Spleen (tissue), 11 donors: ENCODE data around the gene RFX2. TPM values are rescaled to one million over a fixed set of nuclear protein-coding genes. Genes with fewer than 3 reads are reported as not detected.

Experiments used
- DNase-seq: peaks from one replicate; pipeline ENCODE4 v3.0.0-alpha.2; 2020
- H3K27ac ChIP-seq, 8 donors: fragments of 200-600 bp; sonication (generic) in 7 of 8; 1 replicate in 4 of 8; 2 replicates in 4 of 8; pipeline versions ENCODE4 v1.5.0 to v1.8.0; 2016 to 2021; ENCODE audit warnings: inconsistent platforms in 4 of 8, mild to moderate bottlenecking in 4 of 8, moderate library complexity in 1 of 8
- H3K27me3 ChIP-seq, 7 donors: fragments of 200-600 bp; sonication (generic) in 6 of 7; replicated peaks in 1 of 7; 1 replicate in 4 of 7; 2 replicates in 3 of 7; pipeline versions ENCODE4 v1.5.0 to v1.8.0; 2016 to 2021; ENCODE audit warnings: inconsistent platforms in 3 of 7, mild to moderate bottlenecking in 1 of 7
- H3K36me3 ChIP-seq, 6 donors: fragments of 200-600 bp; sonication (generic) in 5 of 6; 1 replicate in 4 of 6; 2 replicates in 2 of 6; pipeline versions ENCODE4 v1.5.0 to v1.8.0; 2016 to 2021; ENCODE audit warnings: inconsistent platforms in 2 of 6
- H3K4me1 ChIP-seq, 6 donors: fragments of 200-600 bp; sonication (generic) in 5 of 6; 1 replicate in 3 of 6; 2 replicates in 3 of 6; pipeline versions ENCODE4 v1.5.0 to v1.8.0; 2016 to 2021; ENCODE audit warnings: inconsistent platforms in 3 of 6
- H3K4me3 ChIP-seq, 8 donors: fragments of 200-600 bp; sonication (generic) in 7 of 8; 1 replicate in 4 of 8; 2 replicates in 4 of 8; pipeline versions ENCODE4 v1.5.0 to v1.8.0; 2016 to 2021; ENCODE audit warnings: inconsistent platforms in 4 of 8, mild to moderate bottlenecking in 4 of 8, moderate library complexity in 2 of 8
- H3K9me3 ChIP-seq, 8 donors: fragments of 200-600 bp; sonication (generic) in 7 of 8; 1 replicate in 4 of 8; 2 replicates in 4 of 8; pipeline versions ENCODE4 v1.5.0 to v1.8.0; 2016 to 2021; ENCODE audit warnings: inconsistent platforms in 4 of 8
- POLR2A ChIP-seq, 3 donors: fragments of 450-650 bp; IDR thresholded peaks; one replicate each; pipeline ENCODE4 v1.5.1; 2017; ENCODE audit warnings: antibody characterized with exemption in 3 of 3, mild to moderate bottlenecking in 1 of 3
- POLR2AphosphoS5 ChIP-seq, 3 donors: sonication (generic); formaldehyde crosslinking; IDR thresholded peaks; one replicate each; pipeline ENCODE4 v1.5.1; 2017; ENCODE audit warnings: antibody characterized with exemption in 3 of 3
- WGBS, 5 donors: extraction: QIAGEN DNeasy Blood & Tissue Kit in 3 of 5; methylation state at CpG; one replicate each; pipeline versions ENCODE4 v1.1.5 to v1.1.7; 2013 to 2018; 5-methylcytosine and 5-hydroxymethylcytosine counted together
- intact Hi-C: fragments of 100-400 bp; cut with DNase I; formaldehyde crosslinking; loops from one replicate; pipeline ENCODE4 v1.15.0; 2023; ENCODE audit warnings: low total_unique reads
- polyA plus RNA-seq, 3 donors: library from polyadenylated mRNA; stranded (reverse); fragments of 200-250 nt; gene quantifications; one replicate each; pipeline ENCODE4 v1.2.1, GENCODE V29; 2013
- total RNA-seq, 7 donors: library from RNA; depleted of rRNA in 3 of 7; stranded (reverse); fragments of >200 nt in 3 of 7; fragmentation: NEBNext Ultra II Directional in 4 of 7; extraction: Animal tissue kit (Norgen Biotek cat#: 25700) in 4 of 7; gene quantifications; one replicate each; pipeline versions ENCODE4 v1.1.0 to v1.2.1, GENCODE V29; 2016 to 2021
- TF ChIP-seq, protein P1 (sequence below), 11 experiments: fragments of 200-600 bp in 7 of 11; fragments of 450-650 bp in 4 of 11; sonication (generic) in 4 of 11; IDR thresholded peaks in 8 of 11; conservative IDR thresholded peaks in 3 of 11; 1 replicate in 7 of 11; 2 replicates in 4 of 11; pipeline versions ENCODE4 v1.4.0 to v1.8.0; 2016 to 2021; ENCODE audit warnings: antibody characterized with exemption in 11 of 11, inconsistent platforms in 4 of 11, mild to moderate bottlenecking in 1 of 11
- donor health status: healthy with polysubstance abuse.
- donor health status: DM: no; HTN: no; CAD: no; lungs with moderate emphysema.
- donor health status: DM: no; HTN: no; CAD: no.
- donor health status: Bipolar disorder and iron deficiency.
- donor health status: healthy.
- donor health status: DM: no; HTN: no; CAD: no.
- donor health status: DM: yes; HTN: yes; CAD: no.

RFX2 gene
- total and polyA plus RNA-seq, 10 donors, result 1.1 to 15.8 (median 7.8) TPM

DNA sequence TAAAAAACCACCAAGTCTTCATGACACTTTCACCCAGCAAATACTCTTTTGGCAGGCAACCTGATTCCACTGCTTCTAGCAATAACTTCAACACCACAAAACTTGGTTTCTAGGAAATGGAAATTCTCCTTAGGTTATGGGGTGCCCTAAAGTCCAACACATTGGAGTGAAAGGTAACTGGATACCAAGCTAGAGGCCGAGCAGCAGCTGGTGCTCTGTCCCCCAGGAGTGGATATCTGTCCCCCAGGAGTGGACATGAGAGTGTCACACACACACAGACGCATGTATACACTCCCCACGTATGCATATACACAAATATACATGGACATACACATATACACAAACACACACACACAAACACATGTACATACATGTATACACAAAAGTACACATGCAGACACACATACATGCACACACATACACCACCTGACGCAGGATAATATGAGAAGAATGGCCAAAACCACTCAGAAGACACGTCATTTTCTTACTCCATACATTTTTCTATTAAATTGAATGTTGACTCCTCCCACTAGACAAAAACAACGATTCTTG lies 50.8 kb downstream of the RFX2 start:
- 72 to 82% (median 76%) methylated on average over 6 of the region's 6 CpGs for whole genome bisulfite sequencing, 5 donors
- intact Hi-C loops, result no loop called here

DNA sequence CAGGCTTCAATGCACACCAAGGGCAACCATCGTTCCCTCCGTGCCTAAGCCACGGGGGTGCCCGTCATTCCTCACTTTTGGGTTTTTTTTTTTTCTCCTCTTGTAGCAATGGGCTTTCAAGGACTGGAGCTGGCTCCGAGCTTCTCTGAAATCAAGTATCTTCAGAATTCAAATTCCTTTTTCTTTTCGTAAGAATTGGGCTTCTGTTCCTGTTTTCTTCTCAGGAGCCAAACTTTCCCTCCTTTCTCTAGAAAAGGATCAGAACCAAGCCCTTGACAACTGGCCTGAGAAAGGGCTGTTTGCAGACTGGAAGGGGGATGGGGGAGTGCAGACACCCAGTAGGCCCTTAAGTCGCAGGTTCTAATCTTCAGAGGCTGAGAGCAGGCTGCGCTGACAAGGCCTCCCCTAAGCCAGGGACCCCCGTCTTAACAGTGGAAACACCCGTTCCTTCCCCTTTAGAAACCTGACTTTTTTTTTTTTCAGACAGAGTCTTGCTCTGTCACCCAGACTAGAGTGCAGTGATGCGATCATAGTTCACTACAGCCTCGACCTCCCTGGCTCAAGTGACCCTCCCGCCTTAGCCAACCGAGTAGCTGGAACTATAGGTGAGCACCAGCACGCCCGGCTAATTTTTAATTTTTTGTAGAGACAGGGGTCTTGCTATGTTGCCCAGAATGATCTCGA lies 51.6 kb downstream of the RFX2 start:
- H3K4me3 ChIP-seq, result no peak overlapping the region
- H3K27me3 ChIP-seq, result peaks cover 0 to 17% (median 0%) of the 10 kb centered on the region in 7 donors
- H3K36me3 ChIP-seq, result no peaks in the 10 kb centered on the region
- TF ChIP-seq, protein P1, sequence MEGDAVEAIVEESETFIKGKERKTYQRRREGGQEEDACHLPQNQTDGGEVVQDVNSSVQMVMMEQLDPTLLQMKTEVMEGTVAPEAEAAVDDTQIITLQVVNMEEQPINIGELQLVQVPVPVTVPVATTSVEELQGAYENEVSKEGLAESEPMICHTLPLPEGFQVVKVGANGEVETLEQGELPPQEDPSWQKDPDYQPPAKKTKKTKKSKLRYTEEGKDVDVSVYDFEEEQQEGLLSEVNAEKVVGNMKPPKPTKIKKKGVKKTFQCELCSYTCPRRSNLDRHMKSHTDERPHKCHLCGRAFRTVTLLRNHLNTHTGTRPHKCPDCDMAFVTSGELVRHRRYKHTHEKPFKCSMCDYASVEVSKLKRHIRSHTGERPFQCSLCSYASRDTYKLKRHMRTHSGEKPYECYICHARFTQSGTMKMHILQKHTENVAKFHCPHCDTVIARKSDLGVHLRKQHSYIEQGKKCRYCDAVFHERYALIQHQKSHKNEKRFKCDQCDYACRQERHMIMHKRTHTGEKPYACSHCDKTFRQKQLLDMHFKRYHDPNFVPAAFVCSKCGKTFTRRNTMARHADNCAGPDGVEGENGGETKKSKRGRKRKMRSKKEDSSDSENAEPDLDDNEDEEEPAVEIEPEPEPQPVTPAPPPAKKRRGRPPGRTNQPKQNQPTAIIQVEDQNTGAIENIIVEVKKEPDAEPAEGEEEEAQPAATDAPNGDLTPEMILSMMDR (IDR thresholded peaks at IDR 0.05 in 8 of 11, conservative IDR thresholded peaks at IDR 0.05 in 3 of 11), result no peak
- TF ChIP-seq POLR2AphosphoS5 (IDR thresholded peaks at IDR 0.05), result no peak
- TF ChIP-seq POLR2A (IDR thresholded peaks at IDR 0.05), result no peak
- H3K27ac ChIP-seq, result peak overlapping the region in 5 of 8 donors; percentile 86 to 94 (median 89)
- no peaks in the 10 kb centered on the region for H3K9me3 ChIP-seq
- WGBS, 5 donors, result 81 to 93% (median 87%) methylated on average over 17 of the region's 17 CpGs
- intact Hi-C loops, result no loop called here
- peaks cover 0 to 72% (median 46%) of the 10 kb centered on the region in 6 donors for H3K4me1 ChIP-seq
- DNase-seq, result no peak

More for the DNA sequence above, 50.8 kb downstream of the RFX2 start:
- Histone ChIP-seq H3K27ac (peak overlapping the region in 1 of 8 donors; percentile 37), H3K4me1 (peaks cover 0 to 77% (median 46%) of the 10 kb centered on the region in 6 donors), H3K36me3 (no peaks in the 10 kb centered on the region), H3K4me3 (no peak overlapping the region), H3K27me3 (peaks cover 0 to 25% (median 0%) of the 10 kb centered on the region in 7 donors), H3K9me3 (no peaks in the 10 kb centered on the region)
- TF ChIP-seq, protein P1 (IDR thresholded peaks at IDR 0.05 in 8 of 11, conservative IDR thresholded peaks at IDR 0.05 in 3 of 11), result no peak
- TF ChIP-seq POLR2AphosphoS5 (IDR thresholded peaks at IDR 0.05), result no peak
- no peak for TF ChIP-seq POLR2A (IDR thresholded peaks at IDR 0.05)
- DNase-seq, result no peak

DNA sequence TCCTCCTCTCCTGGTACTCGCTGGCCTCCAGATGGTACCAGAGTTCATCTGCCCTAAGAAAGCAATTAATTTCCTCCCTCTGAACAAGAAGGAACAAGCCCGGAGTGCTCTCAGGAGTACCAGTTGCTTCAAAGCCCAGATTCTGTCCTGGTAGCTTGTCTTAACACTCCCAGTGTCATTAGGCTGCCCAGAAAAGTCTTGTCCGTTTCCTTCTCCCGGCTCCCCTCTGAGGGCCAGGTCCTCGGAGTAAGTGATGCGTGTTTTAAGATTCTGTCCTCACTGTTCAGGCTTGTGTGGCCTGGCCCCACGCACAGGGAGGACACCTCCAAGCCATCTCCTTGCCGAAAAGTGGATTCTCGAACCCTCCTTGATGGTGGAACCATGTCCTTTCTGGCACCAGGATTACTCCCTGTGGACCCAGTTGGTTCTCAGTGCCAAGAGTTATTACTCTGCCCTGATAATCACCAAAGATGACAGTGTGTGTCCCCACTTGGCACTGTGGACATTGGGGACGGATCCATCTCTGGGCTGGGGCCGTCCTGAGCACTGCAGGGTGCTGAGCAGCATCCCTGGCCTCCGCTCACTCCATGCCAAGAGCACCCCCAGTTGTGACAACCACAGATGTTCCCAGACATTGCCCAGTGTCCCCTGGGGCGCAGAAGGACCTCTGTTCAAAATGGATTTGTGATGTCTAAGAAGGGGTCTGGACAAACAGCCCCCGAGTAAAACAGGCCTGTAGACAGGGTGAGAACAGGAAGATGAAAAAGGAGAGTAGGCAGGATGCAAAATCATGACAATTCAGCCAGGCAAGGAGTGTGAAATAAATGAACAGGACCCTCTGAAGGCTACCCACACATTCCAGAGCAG lies 52.4 kb downstream of the RFX2 start:
- Histone ChIP-seq H3K27ac (peak overlapping the region; percentile 60 to 94 (median 87)), H3K4me1 (peaks cover 0 to 65% (median 41%) of the 10 kb centered on the region in 6 donors), H3K36me3 (no peaks in the 10 kb centered on the region), H3K9me3 (no peaks in the 10 kb centered on the region), H3K4me3 (peak overlapping the region in 1 of 8 donors; percentile 47), H3K27me3 (peaks cover 0 to 9% (median 0%) of the 10 kb centered on the region in 7 donors)
- intact Hi-C loops, result no loop called here
- TF ChIP-seq POLR2A (IDR thresholded peaks at IDR 0.05) (no peak), POLR2AphosphoS5 (IDR thresholded peaks at IDR 0.05) (no peak)
- TF ChIP-seq, protein P1 (IDR thresholded peaks at IDR 0.05 in 8 of 11, conservative IDR thresholded peaks at IDR 0.05 in 3 of 11), result no peak
- DNase-seq, result no peak
- 84 to 90% (median 87%) methylated on average over 14 of the region's 14 CpGs for WGBS, 5 donors
